ENCODE measurements around the gene PYY.

GRCh38 chr17:43962479-43962878 is 8.7 kb upstream of the PYY start:
- TF ChIP-seq, protein P1, sequence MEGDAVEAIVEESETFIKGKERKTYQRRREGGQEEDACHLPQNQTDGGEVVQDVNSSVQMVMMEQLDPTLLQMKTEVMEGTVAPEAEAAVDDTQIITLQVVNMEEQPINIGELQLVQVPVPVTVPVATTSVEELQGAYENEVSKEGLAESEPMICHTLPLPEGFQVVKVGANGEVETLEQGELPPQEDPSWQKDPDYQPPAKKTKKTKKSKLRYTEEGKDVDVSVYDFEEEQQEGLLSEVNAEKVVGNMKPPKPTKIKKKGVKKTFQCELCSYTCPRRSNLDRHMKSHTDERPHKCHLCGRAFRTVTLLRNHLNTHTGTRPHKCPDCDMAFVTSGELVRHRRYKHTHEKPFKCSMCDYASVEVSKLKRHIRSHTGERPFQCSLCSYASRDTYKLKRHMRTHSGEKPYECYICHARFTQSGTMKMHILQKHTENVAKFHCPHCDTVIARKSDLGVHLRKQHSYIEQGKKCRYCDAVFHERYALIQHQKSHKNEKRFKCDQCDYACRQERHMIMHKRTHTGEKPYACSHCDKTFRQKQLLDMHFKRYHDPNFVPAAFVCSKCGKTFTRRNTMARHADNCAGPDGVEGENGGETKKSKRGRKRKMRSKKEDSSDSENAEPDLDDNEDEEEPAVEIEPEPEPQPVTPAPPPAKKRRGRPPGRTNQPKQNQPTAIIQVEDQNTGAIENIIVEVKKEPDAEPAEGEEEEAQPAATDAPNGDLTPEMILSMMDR (IDR thresholded peaks at IDR 0.05): no peak
- no peak for TF ChIP-seq POLR2AphosphoS5 (IDR thresholded peaks at IDR 0.05; ENCODE audit: low read depth, low read length)
